ENCODE data around the gene OTUD4. TPM values are rescaled to one million over a fixed set of nuclear protein-coding genes. Genes with fewer than 3 reads are reported as not detected.
A peak's percentile ranks its signal among the peaks of the same experiment; 100 is the strongest.

OTUD4 gene
- polyA plus RNA-seq, 3 donors, result 7.5 to 14.4 (median 9.0) TPM

GRCh38 chr4:145107126-145107525, 73.3 kb downstream of the OTUD4 start:
- Histone ChIP-seq H4K20me1 (ENCODE audit: insufficient read depth, low read length) (peaks cover 4% of the 10 kb centered on the region), H3K9ac (ENCODE audit: insufficient read depth, low read length, poor library complexity, severe bottlenecking) (no peak overlapping the region), H3K4me1 (ENCODE audit: control insufficient read depth in 1 of 2, insufficient read depth in 2 of 2, low read length in 2 of 2) (peaks cover 5 to 12% of the 10 kb centered on the region in 2 donors), H2AFZ (ENCODE audit: insufficient read depth, low read depth, low read length, poor library complexity, severe bottlenecking) (no peak overlapping the region), H3K4me3 (replicated peaks in 1 of 3; ENCODE audit: low read depth in 2 of 3, low read length in 3 of 3) (no peak overlapping the region), H3K9me3 (replicated peaks in 1 of 2; ENCODE audit: control insufficient read depth in 1 of 2, insufficient read depth in 1 of 2, low read length in 2 of 2) (no peaks in the 10 kb centered on the region), H3K27me3 (ENCODE audit: control insufficient read depth in 2 of 2, insufficient read depth in 2 of 2, low read length in 2 of 2) (no peaks in the 10 kb centered on the region), H3K27ac (ENCODE audit: low read depth in 1 of 2, low read length in 2 of 2) (no peak overlapping the region), H3K36me3 (replicated peaks in 1 of 2; ENCODE audit: control insufficient read depth in 1 of 2, insufficient read depth in 2 of 2, low read length in 2 of 2) (peaks cover 79 to 80% of the 10 kb centered on the region in 2 donors), H3K4me2 (replicated peaks; ENCODE audit: extremely low read depth, low read length, poor library complexity, severe bottlenecking) (no peak overlapping the region), H3K79me2 (ENCODE audit: insufficient read depth, low read length) (peaks cover 28% of the 10 kb centered on the region)
- TF ChIP-seq, protein P1, sequence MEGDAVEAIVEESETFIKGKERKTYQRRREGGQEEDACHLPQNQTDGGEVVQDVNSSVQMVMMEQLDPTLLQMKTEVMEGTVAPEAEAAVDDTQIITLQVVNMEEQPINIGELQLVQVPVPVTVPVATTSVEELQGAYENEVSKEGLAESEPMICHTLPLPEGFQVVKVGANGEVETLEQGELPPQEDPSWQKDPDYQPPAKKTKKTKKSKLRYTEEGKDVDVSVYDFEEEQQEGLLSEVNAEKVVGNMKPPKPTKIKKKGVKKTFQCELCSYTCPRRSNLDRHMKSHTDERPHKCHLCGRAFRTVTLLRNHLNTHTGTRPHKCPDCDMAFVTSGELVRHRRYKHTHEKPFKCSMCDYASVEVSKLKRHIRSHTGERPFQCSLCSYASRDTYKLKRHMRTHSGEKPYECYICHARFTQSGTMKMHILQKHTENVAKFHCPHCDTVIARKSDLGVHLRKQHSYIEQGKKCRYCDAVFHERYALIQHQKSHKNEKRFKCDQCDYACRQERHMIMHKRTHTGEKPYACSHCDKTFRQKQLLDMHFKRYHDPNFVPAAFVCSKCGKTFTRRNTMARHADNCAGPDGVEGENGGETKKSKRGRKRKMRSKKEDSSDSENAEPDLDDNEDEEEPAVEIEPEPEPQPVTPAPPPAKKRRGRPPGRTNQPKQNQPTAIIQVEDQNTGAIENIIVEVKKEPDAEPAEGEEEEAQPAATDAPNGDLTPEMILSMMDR (IDR thresholded peaks at IDR 0.05), result no peak
- no peak overlapping the region for H3K4me3 Mint-ChIP-seq
- intact Hi-C loops (cut with micrococcal nuclease), result loop anchor here in 1 of 2 donors (10.0 kb wide), 1 partner anchor 78 kb away; the partner anchor contains the start of gene OTUD4
- peaks cover 5% of the 10 kb centered on the region for H3K4me1 Mint-ChIP-seq
- peaks cover 54 to 63% of the 10 kb centered on the region in 2 donors for H3K36me3 Mint-ChIP-seq
- H3K27me3 Mint-ChIP-seq (ENCODE audit: low read depth in 3 of 3), result no peaks in the 10 kb centered on the region
- WGBS (ENCODE audit: insufficient coverage), result no CpG with 5 or more reads among the region's 2 CpGs
- no peak for DNase-seq
- H3K9me3 Mint-ChIP-seq, result no peaks in the 10 kb centered on the region
- peak overlapping the region in 1 of 7 donors; percentile 10 for H3K27ac Mint-ChIP-seq

DNA sequence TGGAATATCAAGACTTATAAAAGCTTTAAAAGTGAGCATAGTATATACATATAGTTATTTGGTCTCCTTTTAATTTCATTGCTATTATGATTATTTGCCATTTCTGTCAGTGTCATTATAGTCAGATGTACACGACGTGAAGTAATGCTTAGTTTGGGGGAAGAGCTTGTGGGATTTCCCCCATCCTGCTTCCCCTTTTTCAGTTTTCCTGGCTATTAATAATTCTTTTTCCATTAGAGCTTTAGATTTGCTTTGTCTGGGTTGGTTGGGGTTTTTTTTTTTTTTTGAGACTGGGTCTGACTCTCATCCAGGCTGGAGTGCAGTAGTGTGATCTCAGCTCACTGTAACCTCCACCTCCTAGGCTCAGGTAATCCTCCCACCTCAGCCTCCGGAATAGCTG, 76.9 kb downstream of the OTUD4 start:
- H2AFZ ChIP-seq (ENCODE audit: insufficient read depth, low read depth, low read length, poor library complexity, severe bottlenecking), result no peak overlapping the region
- H3K9me3 ChIP-seq (replicated peaks in 1 of 2; ENCODE audit: control insufficient read depth in 1 of 2, insufficient read depth in 1 of 2, low read length in 2 of 2), result no peaks in the 10 kb centered on the region
- Mint-ChIP-seq H3K27ac (peak overlapping the region in 6 of 7 donors; percentile 15 to 87 (median 75)), H3K4me1 (peaks cover 18% of the 10 kb centered on the region), H3K9me3 (no peaks in the 10 kb centered on the region), H3K4me3 (no peak overlapping the region), H3K36me3 (peaks cover 25 to 31% of the 10 kb centered on the region in 2 donors), H3K27me3 (ENCODE audit: low read depth in 3 of 3) (no peaks in the 10 kb centered on the region)
- peak; percentile 32 to 75 (median 38) for DNase-seq
- no peak overlapping the region for H3K9ac ChIP-seq (ENCODE audit: insufficient read depth, low read length, poor library complexity, severe bottlenecking)
- H3K4me1 ChIP-seq (ENCODE audit: control insufficient read depth in 1 of 2, insufficient read depth in 2 of 2, low read length in 2 of 2), result peaks cover 20 to 29% of the 10 kb centered on the region in 2 donors
- peaks cover 64% of the 10 kb centered on the region for H3K79me2 ChIP-seq (ENCODE audit: insufficient read depth, low read length)
- H3K36me3 ChIP-seq (replicated peaks in 1 of 2; ENCODE audit: control insufficient read depth in 1 of 2, insufficient read depth in 2 of 2, low read length in 2 of 2), result peaks cover 43 to 44% of the 10 kb centered on the region in 2 donors
- WGBS (ENCODE audit: insufficient coverage), result no CpG with 5 or more reads among the region's 3 CpGs
- peaks cover 4% of the 10 kb centered on the region for H4K20me1 ChIP-seq (ENCODE audit: insufficient read depth, low read length)
- peak overlapping the region in 1 of 2 donors; percentile 43 for H3K27ac ChIP-seq (ENCODE audit: low read depth in 1 of 2, low read length in 2 of 2)
- H3K4me2 ChIP-seq (replicated peaks; ENCODE audit: extremely low read depth, low read length, poor library complexity, severe bottlenecking), result no peak overlapping the region
- TF ChIP-seq, protein P1 (IDR thresholded peaks at IDR 0.05), result no peak
- intact Hi-C loops (cut with micrococcal nuclease), result loop anchor here in 1 of 2 donors (10.0 kb wide), 1 partner anchor 81 kb away; the partner anchor contains the start of gene OTUD4
- H3K4me3 ChIP-seq (replicated peaks in 1 of 3; ENCODE audit: low read depth in 2 of 3, low read length in 3 of 3), result no peak overlapping the region
- no peaks in the 10 kb centered on the region for H3K27me3 ChIP-seq (ENCODE audit: control insufficient read depth in 2 of 2, insufficient read depth in 2 of 2, low read length in 2 of 2)
